ENCODE measurements around the gene DNAH9.

DNAH9 gene

DNA sequence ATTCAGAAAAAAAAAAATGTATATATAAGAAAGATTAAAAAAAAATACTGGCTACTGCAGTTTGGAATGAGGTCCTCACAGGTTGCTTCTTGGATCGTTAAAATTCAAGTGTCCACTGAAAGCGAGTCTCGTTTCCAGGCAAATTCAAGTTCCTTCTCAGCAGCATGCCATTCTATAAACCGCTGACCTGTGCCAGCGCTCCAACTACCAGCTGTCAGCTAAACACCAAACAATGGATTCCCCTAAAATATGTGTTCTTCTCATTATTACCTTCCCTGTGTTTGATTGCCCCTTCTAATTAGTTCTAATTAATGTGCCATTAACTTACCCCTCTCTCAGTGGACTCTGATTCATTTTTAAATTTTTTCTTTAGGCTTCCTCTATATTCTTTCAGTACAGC, 92.4 kb downstream of the DNAH9 start:
- Histone ChIP-seq H3K27ac (no peak overlapping the region), H4K20me1 (ENCODE audit: insufficient read depth) (no peaks in the 10 kb centered on the region), H3K4me2 (no peak overlapping the region), H3K4me3 (IDR thresholded peaks at IDR 0.05; ENCODE audit: insufficient read depth, low read depth, low read length) (no peak overlapping the region), H2AFZ (ENCODE audit: low read depth) (no peak overlapping the region), H3K36me3 (ENCODE audit: insufficient read depth) (no peaks in the 10 kb centered on the region), H3K27me3 (ENCODE audit: insufficient read depth, low read depth) (no peaks in the 10 kb centered on the region), H3K9ac (no peak overlapping the region), H3K4me1 (ENCODE audit: low read depth, poor library complexity, severe bottlenecking) (no peaks in the 10 kb centered on the region), H3K79me2 (ENCODE audit: insufficient read depth, low read depth) (no peaks in the 10 kb centered on the region)
- no peak for TF ChIP-seq CTCF (conservative IDR thresholded peaks at IDR 0.05; ENCODE audit: low read depth, low read length)

GRCh38 chr17:11692688-11693087, 94.4 kb downstream of the DNAH9 start:
- H3K4me3 ChIP-seq (IDR thresholded peaks at IDR 0.05; ENCODE audit: insufficient read depth, low read depth, low read length): no peak overlapping the region
- H3K36me3 ChIP-seq (ENCODE audit: insufficient read depth): no peaks in the 10 kb centered on the region
- H4K20me1 ChIP-seq (ENCODE audit: insufficient read depth): no peaks in the 10 kb centered on the region
- no peak overlapping the region for H3K27ac ChIP-seq
- H3K4me2 ChIP-seq: no peak overlapping the region
- H3K79me2 ChIP-seq (ENCODE audit: insufficient read depth, low read depth): no peaks in the 10 kb centered on the region
- no peak overlapping the region for H2AFZ ChIP-seq (ENCODE audit: low read depth)
- no peak for TF ChIP-seq CTCF (conservative IDR thresholded peaks at IDR 0.05; ENCODE audit: low read depth, low read length)
- H3K4me1 ChIP-seq (ENCODE audit: low read depth, poor library complexity, severe bottlenecking): no peaks in the 10 kb centered on the region
- no peaks in the 10 kb centered on the region for H3K27me3 ChIP-seq (ENCODE audit: insufficient read depth, low read depth)
- H3K9ac ChIP-seq: no peak overlapping the region

- no peak overlapping the region for H3K9ac ChIP-seq
- TF ChIP-seq CTCF (conservative IDR thresholded peaks at IDR 0.05; ENCODE audit: low read depth, low read length): no peak
- H3K4me3 ChIP-seq (IDR thresholded peaks at IDR 0.05; ENCODE audit: insufficient read depth, low read depth, low read length): no peak overlapping the region
- no peak overlapping the region for H3K27ac ChIP-seq
- no peaks in the 10 kb centered on the region for H3K79me2 ChIP-seq (ENCODE audit: insufficient read depth, low read depth)
- H3K4me2 ChIP-seq: no peak overlapping the region
- no peaks in the 10 kb centered on the region for H4K20me1 ChIP-seq (ENCODE audit: insufficient read depth)
- no peaks in the 10 kb centered on the region for H3K27me3 ChIP-seq (ENCODE audit: insufficient read depth, low read depth)
- H3K4me1 ChIP-seq (ENCODE audit: low read depth, poor library complexity, severe bottlenecking): no peaks in the 10 kb centered on the region
- H2AFZ ChIP-seq (ENCODE audit: low read depth): no peak overlapping the region
- no peaks in the 10 kb centered on the region for H3K36me3 ChIP-seq (ENCODE audit: insufficient read depth)
Observed at GRCh38 chr17:11693284-11693683, 95.0 kb downstream of the DNAH9 start.

DNA sequence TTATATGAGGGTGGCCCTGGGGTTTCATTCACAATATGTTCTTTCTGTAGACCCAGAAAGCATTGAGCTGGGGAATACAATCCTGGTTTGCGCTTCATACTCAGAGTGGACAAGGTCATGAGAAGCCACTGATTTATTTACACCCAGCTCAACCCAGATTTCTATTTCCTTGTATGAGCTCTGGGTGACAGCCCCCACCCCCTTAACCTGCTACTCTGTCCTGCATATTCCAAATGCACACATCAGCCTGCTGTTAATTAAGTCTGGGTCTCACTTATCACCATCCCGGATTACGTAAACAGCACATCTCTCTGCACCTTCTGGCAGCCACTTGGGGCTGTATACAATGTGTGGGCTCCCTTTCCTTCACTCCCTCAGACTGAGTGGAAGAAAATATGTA, 102.4 kb downstream of the DNAH9 start:
- Histone ChIP-seq H3K36me3 (ENCODE audit: insufficient read depth) (no peaks in the 10 kb centered on the region), H3K9ac (no peak overlapping the region), H4K20me1 (ENCODE audit: insufficient read depth) (no peaks in the 10 kb centered on the region), H3K27ac (no peak overlapping the region), H3K4me3 (IDR thresholded peaks at IDR 0.05; ENCODE audit: insufficient read depth, low read depth, low read length) (no peak overlapping the region), H3K4me2 (no peak overlapping the region), H3K4me1 (ENCODE audit: low read depth, poor library complexity, severe bottlenecking) (no peaks in the 10 kb centered on the region), H3K27me3 (ENCODE audit: insufficient read depth, low read depth) (no peaks in the 10 kb centered on the region), H3K79me2 (ENCODE audit: insufficient read depth, low read depth) (no peaks in the 10 kb centered on the region), H2AFZ (ENCODE audit: low read depth) (no peak overlapping the region)
- TF ChIP-seq CTCF (conservative IDR thresholded peaks at IDR 0.05; ENCODE audit: low read depth, low read length): no peak

DNA sequence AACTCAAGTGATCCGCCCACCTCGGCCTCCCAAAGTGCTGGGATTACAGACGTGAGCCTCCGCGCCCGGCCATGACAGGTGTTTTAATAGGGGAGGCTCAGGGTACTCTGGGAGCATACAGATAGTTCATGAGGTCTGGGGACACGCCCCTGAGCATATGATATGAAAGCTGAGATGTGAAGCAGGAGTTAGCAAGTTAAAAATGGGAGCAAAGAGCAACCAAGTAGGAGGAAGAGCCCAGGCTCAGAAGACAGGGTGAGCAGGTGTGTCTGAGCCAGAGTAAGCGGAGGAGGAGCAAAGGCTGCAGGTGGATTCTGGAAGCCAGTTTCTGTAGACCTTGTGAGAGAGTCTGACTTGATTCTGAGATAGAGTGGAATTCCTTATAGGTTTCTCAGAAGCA, 103.6 kb downstream of the DNAH9 start:
- Histone ChIP-seq H3K27ac (no peak overlapping the region), H3K79me2 (ENCODE audit: insufficient read depth, low read depth) (no peaks in the 10 kb centered on the region), H2AFZ (ENCODE audit: low read depth) (no peak overlapping the region), H3K4me3 (IDR thresholded peaks at IDR 0.05; ENCODE audit: insufficient read depth, low read depth, low read length) (no peak overlapping the region), H4K20me1 (ENCODE audit: insufficient read depth) (no peaks in the 10 kb centered on the region), H3K27me3 (ENCODE audit: insufficient read depth, low read depth) (no peaks in the 10 kb centered on the region), H3K36me3 (ENCODE audit: insufficient read depth) (no peaks in the 10 kb centered on the region), H3K4me1 (ENCODE audit: low read depth, poor library complexity, severe bottlenecking) (no peaks in the 10 kb centered on the region), H3K4me2 (no peak overlapping the region), H3K9ac (no peak overlapping the region)
- TF ChIP-seq CTCF (conservative IDR thresholded peaks at IDR 0.05; ENCODE audit: low read depth, low read length): no peak

Data from KMS-11 (cell line).